Measurements from ENCODE around the gene TBC1D8. TPM values are rescaled to one million over a fixed set of nuclear protein-coding genes. Genes with fewer than 3 reads are reported as not detected.

Gene TBC1D8
- total RNA-seq, 2 experiments from 2014 or later = 1.0 to 1.8 TPM

DNA sequence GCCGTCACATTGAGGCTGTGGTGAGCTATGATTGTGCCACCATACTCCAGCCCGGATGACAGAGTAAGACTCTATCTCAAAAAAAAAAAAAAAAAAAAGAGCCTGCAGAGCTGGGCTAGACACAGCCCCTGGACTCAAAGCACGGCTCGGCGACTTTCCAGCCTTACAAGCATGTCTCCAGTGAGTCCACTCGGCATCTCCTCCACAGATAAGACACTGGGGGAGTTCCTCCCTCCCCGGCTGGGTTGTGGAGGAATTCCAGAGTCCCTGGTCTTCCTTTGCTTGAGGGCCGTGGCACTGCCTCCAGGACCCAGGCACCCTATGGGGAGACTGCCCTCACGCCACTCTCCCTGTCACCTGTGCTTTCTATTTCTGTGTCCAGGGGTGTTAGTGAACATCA lies 180.0 kb downstream of the TBC1D8 start:
- no peaks in the 10 kb centered on the region for H3K4me1 Mint-ChIP-seq (ENCODE audit: low read depth)
- no peak overlapping the region for H3K27ac Mint-ChIP-seq
- no peak overlapping the region for H3K4me3 Mint-ChIP-seq
- intact Hi-C loops (cut with DNase I, micrococcal nuclease) = no loop called here
- no peaks in the 10 kb centered on the region for H3K27me3 Mint-ChIP-seq
- Histone ChIP-seq H3K9me3 (ENCODE audit: control insufficient read depth in 1 of 2, insufficient read depth in 1 of 2, low read length in 2 of 2) (peaks cover 0 to 4% of the 10 kb centered on the region in 2 experiments), H3K36me3 (ENCODE audit: insufficient read depth, low read length) (no peaks in the 10 kb centered on the region), H3K4me3 (ENCODE audit: low read length) (no peak overlapping the region), H3K4me1 (ENCODE audit: insufficient read depth, low read length) (no peaks in the 10 kb centered on the region), H3K27ac (ENCODE audit: low read depth in 1 of 2, low read length in 2 of 2) (no peak overlapping the region), H3K27me3 (ENCODE audit: control insufficient read depth in 1 of 2, insufficient read depth in 2 of 2, low read length in 2 of 2) (no peaks in the 10 kb centered on the region)
- ATAC-seq (ENCODE audit: poor library complexity) (no peak), DNase-seq (no peak)
- POLR2A ChIA-PET = no interaction called here
- CTCF ChIA-PET = no interaction called here
- TF ChIP-seq, protein P1, sequence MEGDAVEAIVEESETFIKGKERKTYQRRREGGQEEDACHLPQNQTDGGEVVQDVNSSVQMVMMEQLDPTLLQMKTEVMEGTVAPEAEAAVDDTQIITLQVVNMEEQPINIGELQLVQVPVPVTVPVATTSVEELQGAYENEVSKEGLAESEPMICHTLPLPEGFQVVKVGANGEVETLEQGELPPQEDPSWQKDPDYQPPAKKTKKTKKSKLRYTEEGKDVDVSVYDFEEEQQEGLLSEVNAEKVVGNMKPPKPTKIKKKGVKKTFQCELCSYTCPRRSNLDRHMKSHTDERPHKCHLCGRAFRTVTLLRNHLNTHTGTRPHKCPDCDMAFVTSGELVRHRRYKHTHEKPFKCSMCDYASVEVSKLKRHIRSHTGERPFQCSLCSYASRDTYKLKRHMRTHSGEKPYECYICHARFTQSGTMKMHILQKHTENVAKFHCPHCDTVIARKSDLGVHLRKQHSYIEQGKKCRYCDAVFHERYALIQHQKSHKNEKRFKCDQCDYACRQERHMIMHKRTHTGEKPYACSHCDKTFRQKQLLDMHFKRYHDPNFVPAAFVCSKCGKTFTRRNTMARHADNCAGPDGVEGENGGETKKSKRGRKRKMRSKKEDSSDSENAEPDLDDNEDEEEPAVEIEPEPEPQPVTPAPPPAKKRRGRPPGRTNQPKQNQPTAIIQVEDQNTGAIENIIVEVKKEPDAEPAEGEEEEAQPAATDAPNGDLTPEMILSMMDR (IDR thresholded peaks at IDR 0.05) = no peak
- peaks cover 4% of the 10 kb centered on the region for H3K36me3 Mint-ChIP-seq (ENCODE audit: low read depth)
- H3K9me3 Mint-ChIP-seq = no peaks in the 10 kb centered on the region

DNA sequence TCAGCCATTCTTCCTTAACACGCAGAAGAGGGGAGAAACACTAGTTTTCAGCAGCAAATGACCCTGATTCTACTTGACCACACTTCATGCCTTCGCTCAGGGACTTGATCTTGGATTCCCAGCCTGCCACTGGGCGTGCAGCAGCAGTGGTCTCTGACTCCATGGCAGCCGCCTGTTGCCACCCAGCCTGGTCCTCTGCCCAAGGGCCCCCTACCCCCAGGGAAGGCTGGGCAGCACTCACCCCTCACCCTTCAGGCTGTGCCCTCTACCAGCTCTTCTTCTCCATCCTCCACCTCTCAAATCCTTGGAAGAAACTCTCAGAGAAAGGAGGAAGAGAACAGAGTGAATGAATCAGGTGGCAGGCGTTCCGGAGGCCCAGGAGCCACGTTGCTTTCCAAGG lies 181.2 kb downstream of the TBC1D8 start:
- Mint-ChIP-seq H3K27ac (no peak overlapping the region), H3K4me1 (ENCODE audit: low read depth) (no peaks in the 10 kb centered on the region), H3K27me3 (no peaks in the 10 kb centered on the region), H3K4me3 (no peak overlapping the region), H3K9me3 (no peaks in the 10 kb centered on the region), H3K36me3 (ENCODE audit: low read depth) (peaks cover 4% of the 10 kb centered on the region)
- Histone ChIP-seq H3K27me3 (ENCODE audit: control insufficient read depth in 1 of 2, insufficient read depth in 2 of 2, low read length in 2 of 2) (no peaks in the 10 kb centered on the region), H3K4me3 (ENCODE audit: low read length) (no peak overlapping the region), H3K36me3 (ENCODE audit: insufficient read depth, low read length) (no peaks in the 10 kb centered on the region), H3K9me3 (ENCODE audit: control insufficient read depth in 1 of 2, insufficient read depth in 1 of 2, low read length in 2 of 2) (peaks cover 0 to 4% of the 10 kb centered on the region in 2 experiments), H3K27ac (ENCODE audit: low read depth in 1 of 2, low read length in 2 of 2) (no peak overlapping the region), H3K4me1 (ENCODE audit: insufficient read depth, low read length) (no peaks in the 10 kb centered on the region)
- TF ChIP-seq, protein P1 (IDR thresholded peaks at IDR 0.05) = no peak
- CTCF ChIA-PET = no interaction called here
- POLR2A ChIA-PET = interaction anchor here (0.6 kb wide), 1 partner anchor 1845 kb away, joined by 4 read pairs; no protein-coding TSS in a partner anchor
- DNase-seq = no peak
- ATAC-seq (ENCODE audit: poor library complexity) = no peak
- intact Hi-C loops (cut with DNase I, micrococcal nuclease) = no loop called here

DNA sequence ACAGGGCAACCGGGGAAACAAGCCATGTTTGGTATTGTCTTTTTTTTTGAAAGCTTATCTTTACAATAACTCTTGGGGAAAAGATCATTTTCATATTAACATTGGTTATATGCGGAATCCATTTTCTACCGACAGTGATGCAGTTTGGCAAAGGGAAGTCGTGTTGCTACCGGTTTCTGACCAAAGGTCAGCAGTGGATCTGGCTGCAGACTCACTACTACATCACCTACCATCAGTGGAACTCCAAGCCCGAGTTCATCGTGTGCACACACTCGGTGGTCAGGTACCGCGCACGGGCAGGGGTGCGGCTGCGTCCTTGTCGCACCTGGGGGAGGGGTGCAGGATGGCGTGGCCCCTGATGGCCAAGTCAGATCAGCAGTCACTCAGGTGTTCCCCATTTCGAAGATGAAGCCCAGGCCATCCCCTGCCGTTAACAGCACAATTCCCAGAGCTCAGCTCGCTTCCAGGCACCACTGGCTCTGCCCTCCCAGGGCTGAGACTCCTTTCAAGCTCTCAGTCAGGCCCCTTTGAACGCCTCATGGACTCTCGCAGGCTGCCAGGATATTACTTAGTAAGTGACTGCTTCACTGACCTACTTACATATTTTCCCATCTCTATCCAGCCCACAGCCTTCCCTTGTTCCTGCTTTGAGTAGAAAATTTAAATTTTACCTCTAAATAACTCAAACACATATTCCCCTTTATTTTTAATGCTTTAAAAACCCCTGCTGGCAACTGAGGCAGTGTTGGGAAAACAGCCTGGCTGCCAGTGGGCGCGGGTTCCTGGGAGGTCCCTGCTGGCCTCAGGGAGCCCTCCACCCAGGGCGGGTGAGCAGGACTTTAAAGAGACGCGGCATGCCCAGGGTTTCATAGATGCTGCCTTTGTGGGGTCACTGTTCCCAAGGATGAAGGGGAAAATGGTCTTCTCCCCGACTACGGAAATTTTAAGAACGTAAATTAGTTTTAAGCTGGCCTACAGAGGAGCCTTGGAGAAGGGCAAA lies 182.7 kb downstream of the TBC1D8 start:
- Histone ChIP-seq H3K4me1 (ENCODE audit: insufficient read depth, low read length) (peaks cover 8% of the 10 kb centered on the region), H3K9me3 (ENCODE audit: control insufficient read depth in 1 of 2, insufficient read depth in 1 of 2, low read length in 2 of 2) (peaks cover 0 to 4% of the 10 kb centered on the region in 2 experiments), H3K4me3 (ENCODE audit: low read length) (no peak overlapping the region), H3K27ac (ENCODE audit: low read depth in 1 of 2, low read length in 2 of 2) (no peak overlapping the region), H3K36me3 (ENCODE audit: insufficient read depth, low read length) (no peaks in the 10 kb centered on the region), H3K27me3 (ENCODE audit: control insufficient read depth in 1 of 2, insufficient read depth in 2 of 2, low read length in 2 of 2) (no peaks in the 10 kb centered on the region)
- no peaks in the 10 kb centered on the region for H3K9me3 Mint-ChIP-seq
- H3K27me3 Mint-ChIP-seq = no peaks in the 10 kb centered on the region
- H3K36me3 Mint-ChIP-seq (ENCODE audit: low read depth) = peaks cover 4% of the 10 kb centered on the region
- CTCF ChIA-PET = no interaction called here
- no peak overlapping the region for H3K27ac Mint-ChIP-seq
- peaks cover 8% of the 10 kb centered on the region for H3K4me1 Mint-ChIP-seq (ENCODE audit: low read depth)
- POLR2A ChIA-PET = no interaction called here
- DNase-seq (no peak), ATAC-seq (ENCODE audit: poor library complexity) (no peak)
- no peak overlapping the region for H3K4me3 Mint-ChIP-seq
- TF ChIP-seq, protein P1 (IDR thresholded peaks at IDR 0.05) = no peak
- intact Hi-C loops (cut with DNase I, micrococcal nuclease) = no loop called here
